GM11168 (cell line): ENCODE measurements around the gene MTG1.

Experiments
- in situ Hi-C: fragments of 300-500 bp; cut with MboI; formaldehyde crosslinking; loops from one replicate; pipeline ENCODE4 v1.12.0; 2022; ENCODE audit warnings: low sequenced_read_pairs; ENCODE audit not compliant: unreplicated experiment

Gene MTG1

DNA sequence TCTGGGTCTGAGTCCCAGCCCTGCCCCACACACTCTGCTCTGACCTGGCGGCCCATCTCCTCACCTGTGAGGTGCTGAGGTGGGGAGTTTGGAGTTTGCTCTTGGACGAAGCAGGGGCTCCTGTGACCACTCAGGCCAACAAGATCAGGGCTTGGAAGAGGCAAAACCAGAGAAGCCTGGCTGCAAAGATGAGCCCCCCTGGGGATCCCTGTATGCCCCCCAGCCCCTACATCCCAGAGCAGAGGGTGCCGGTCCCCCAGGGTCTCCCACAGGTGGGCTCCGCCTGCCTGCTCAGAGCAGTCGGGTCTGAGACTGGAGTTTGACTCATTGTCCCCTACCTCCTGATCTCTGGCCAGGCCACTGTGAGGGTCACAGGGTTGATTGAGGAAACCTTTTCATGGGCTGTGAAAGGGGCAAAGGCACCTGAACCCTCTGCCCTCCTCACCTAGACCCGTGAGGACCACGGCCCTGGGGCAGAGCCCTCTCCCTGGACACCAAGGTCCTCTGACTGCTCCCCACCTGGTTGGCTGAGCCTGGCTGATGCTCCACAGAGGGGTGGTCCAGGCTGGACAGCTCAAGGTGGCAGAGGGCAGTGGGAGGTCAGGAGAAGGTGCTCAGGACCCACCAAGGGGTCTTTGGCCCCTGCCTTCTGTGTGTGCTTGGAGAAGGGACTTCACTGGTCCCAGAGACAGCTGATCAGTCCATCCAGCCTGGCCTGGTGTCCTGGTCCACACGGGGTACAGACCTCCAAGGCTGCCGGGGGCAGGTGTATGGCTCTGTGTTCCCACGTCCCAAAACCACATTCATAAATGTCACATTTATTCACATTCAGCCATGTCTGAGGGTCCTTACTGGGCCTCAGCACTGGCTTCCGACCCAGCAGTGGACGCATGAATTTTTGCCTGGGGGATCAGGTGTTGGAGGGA lies 50.6 kb downstream of the MTG1 start:
- in situ Hi-C loops, result no loop called here

GRCh38 chr10:133445268-133445732 lies 51.3 kb downstream of the MTG1 start:
- in situ Hi-C loops, result no loop called here

DNA sequence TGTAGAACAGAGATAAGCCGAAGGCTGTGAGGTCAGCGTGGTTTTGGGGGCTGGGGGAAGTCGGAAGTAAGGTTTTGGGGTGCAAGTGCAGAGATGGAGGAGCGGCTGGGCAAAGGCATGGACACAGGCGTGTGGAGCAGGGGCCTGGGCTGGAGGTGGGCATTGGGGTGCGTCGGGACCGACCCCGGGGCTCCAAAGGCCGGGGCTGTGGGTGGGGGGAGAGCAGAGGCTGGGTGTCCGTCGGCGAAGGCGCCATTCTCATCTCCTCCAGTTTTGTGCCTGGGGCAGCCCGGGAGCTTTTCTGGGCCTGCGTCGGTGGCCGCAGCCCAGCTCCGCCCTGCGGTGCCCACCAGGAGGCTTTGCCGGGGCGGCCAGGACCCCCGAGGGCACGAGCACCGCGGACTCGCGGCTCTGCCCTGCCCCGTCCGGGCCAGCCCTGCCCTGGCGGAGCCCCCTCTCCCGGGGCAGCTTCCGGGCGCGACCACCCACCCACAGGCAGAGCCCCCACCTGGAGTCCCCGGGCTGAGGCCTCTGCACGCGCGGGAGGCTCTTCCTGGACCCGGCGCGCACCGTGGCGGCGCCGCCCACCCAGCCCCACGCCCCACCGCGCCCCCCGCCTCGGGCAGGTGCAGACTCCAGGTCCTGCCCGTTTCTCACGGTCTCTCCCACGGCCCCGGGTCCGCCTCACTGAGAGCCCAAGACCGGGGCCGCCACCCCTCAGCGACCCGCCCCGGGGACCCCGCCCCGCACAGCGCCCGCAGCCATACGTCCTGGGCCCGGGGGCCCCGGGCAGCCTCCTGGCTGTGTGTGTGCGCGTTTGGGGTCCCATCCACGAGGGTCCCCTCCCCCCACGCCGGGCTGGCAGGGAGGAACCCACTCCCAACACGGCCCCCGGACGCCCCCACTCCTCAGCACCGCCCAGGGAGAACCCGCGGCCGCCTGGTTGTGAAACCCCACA lies 52.1 kb downstream of the MTG1 start:
- in situ Hi-C loops, result no loop called here

GRCh38 chr10:133446979-133447378 lies 53.0 kb downstream of the MTG1 start:
- in situ Hi-C loops, result no loop called here

GRCh38 chr10:133448120-133448519 lies 54.2 kb downstream of the MTG1 start:
- in situ Hi-C loops, result no loop called here

DNA sequence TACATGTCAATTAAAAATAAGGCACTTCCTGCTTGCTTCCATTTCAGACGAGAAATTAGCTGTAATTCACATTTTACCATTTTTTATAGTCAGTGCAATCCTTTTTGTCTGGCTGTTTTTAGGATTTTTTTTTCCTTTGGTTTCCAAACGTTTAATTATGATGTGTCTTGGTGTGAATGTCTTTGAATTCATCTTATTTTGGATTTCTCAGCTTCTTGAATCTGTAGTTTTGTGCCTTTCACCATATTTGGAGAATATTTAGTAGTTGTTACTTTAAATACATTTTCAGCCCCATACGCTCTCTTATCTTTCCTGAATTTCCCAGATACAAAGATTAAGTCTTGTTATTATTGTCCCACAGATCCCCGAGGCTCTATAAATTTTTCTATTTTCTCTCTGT lies 57.4 kb downstream of the MTG1 start:
- in situ Hi-C loops, result no loop called here

DNA sequence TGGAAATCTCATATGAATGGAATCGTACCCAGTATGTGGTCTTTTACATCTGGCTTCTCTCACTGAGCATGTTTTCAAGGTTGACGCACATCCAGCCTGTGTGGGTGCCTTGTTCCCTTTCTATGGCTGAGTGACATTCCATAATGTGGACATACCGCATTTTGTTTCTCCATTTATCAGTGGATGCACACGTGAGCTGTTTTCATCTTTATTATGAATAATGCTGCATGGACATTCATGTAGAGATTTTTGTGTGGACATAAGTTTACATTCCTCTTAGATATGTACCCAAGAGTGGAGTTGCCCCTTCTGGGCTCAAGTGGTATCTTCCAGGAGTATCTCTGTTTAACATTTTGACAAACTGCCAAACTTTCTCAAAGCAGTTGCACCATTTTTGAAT lies 58.5 kb downstream of the MTG1 start:
- in situ Hi-C loops, result no loop called here

DNA sequence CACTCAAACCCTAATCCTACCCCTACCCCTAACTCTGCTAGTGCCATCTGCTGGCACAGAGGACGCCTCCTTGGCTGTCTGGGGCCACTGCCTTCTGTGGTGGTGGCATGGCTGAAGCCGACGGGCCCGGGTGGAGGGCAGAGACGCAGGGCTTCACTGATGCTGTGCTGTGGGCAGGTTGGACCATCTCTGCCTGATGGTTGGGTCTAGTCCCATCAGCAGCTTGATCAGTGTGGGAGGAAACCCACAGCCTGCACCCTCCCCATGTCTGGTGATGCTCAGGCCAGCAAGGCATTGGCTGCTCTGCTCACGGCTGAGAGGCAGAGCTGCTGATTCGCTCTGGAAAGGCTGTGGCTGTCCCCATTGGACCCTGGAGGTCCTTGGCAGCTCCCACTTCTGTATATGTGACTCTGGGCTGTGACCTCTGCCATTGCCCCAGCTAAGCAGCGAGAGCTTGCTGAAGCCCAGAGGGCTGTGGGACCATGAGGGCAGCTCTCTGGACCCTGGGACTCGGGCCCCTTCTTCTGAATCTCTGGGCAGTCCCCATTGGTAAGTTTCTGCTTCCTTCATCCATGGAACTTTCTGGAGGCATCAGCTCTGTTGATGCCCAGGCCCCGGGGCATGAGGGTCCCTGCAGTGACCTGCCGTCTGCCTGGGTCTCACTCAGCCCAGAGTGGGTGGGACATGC lies 59.7 kb downstream of the MTG1 start, which contains the start of gene SCART1:
Gene SCART1, plus strand, starts transcription at position 430 of the 688 bp plus-strand sequence. Its CDS starts 53 bp downstream, at position 483.
- in situ Hi-C loops, result no loop called here

DNA sequence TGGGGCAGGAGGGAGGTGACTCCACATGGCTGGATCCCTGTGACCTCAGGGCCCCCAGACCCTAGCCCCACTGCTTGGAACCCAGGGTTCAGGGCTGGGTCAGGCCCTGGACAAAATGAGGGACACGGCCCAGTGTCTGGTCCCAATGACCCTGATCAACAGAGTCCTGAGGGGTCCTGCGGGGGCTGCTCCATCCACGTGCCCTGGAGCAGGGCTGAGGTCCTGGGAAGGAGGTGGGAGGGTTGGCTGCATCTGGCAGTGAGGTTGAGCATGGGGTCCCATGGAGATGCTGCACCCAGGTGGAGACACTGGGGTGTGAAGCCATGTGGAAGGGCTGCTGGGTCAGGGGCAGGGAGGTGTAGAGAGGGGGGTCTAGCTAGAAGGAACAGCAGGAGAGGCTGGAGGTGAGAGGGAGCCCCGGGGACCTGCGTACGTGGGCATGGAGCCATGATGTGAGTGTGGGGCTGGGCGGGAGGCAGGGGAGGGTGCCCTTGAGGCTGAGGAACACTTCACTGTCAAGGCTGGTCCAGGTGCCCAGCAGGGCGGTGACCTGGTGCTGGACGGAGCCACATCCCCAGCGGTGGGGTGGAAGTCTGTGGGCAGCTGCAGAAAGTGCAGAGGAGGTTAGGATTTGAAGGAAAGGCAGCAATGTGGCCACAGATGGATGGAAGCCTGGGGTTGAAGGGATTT lies 60.4 kb downstream of the MTG1 start:
- in situ Hi-C loops, result no loop called here

GRCh38 chr10:133455196-133455595 lies 61.2 kb downstream of the MTG1 start:
- in situ Hi-C loops, result no loop called here

GRCh38 chr10:133455611-133456031 lies 61.7 kb downstream of the MTG1 start:
- in situ Hi-C loops, result no loop called here

DNA sequence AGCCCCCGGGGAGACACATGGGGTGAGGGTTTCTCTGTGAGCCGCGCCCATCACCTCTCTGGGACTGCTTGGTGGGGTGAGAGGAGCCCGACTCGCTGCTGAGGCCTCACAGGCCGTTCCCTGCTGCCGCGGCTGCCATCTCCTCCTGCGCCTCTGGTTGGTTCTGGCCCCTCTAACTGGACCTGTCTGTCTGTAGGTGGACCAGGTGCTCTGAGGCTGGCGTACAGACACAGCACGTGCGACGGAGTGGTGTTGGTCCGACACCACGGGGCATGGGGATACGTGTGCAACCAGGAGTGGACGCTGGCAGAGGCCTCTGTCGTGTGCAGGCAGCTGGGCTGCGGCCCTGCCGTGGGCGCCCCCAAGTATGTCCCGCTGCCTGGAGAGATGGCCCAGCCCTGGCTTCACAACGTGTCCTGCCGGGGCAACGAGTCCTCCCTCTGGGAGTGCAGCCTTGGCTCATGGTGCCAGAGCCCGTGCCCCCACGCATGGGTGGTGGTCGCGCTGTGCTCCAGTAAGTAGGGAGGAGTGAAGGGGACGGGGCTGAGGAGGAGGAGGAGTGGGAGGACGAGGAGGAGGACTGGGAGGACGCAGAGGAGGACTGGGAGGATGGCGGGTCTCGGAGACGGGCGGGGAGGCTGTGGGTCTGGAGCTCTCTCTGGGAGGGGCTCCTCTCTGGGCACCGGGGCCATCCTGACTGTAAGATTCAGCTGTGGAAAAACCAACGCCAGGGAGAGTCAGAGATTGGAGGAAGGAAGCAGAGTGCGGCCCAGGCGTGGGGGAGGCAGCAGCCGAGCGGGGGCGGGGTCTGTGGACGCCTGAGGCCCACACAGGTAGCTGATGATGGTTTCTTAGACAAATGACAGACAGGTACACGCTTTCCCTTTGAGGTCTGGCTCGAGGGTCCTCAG lies 62.3 kb downstream of the MTG1 start:
- in situ Hi-C loops, result no loop called here

GRCh38 chr10:133457100-133457841 lies 63.3 kb downstream of the MTG1 start:
- in situ Hi-C loops, result no loop called here

- in situ Hi-C loops, result no loop called here
These were observed 64.2 kb downstream of the MTG1 start for GRCh38 chr10:133458021-133458709.

GRCh38 chr10:133458710-133459453 lies 64.9 kb downstream of the MTG1 start:
- in situ Hi-C loops, result no loop called here

DNA sequence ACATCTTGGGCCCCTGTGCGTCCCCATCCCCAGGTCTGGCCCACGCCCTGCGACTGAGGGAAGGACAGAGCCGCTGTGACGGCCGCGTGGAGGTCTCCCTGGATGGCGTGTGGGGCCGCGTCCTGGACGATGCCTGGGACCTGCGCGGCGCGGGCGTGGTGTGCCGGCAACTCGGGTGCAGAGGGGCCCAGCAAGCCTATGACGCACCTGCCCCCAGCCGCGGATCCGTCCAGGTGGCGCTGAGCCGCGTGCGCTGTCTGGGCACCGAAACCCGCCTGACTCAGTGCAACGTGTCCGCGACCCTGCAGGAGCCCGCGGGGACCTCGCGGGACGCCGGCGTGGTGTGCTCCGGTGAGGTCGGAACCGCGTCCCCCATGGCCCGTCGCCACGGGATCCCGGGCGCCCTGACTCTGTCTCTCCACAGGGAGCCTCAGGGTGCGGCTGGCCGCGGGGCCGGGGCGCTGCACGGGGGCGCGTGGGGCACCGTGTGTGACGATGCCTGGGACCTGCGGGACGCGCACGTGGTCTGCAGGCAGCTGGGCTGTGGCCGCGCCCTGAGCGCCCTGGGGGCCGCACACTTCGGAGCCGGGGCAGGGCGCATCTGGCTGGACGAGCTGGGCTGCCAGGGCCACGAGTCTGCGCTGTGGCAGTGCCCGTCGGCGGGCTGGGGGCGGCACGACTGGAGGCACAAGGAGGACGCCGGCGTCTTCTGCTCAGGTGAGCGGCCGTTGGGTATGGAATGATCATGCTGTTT lies 65.7 kb downstream of the MTG1 start:
- in situ Hi-C loops, result no loop called here
